HG03280 (cell line): ENCODE measurements around the gene TRABD.

Source experiments
- ATAC-seq: cut with Tn5 transposase; IDR thresholded peaks from one replicate; pipeline ENCODE4 v1.9.1; 2021; ENCODE audit warnings: mild to moderate bottlenecking, moderate library complexity; ENCODE audit not compliant: unreplicated experiment

Gene TRABD

GRCh38 chr22:50216684-50217520 lies 31.2 kb downstream of the TRABD start:
- ATAC-seq: no peak

GRCh38 chr22:50217543-50218152 lies 31.9 kb downstream of the TRABD start:
- ATAC-seq: no peak

- ATAC-seq: no peak
Measured at GRCh38 chr22:50218153-50218995, 32.7 kb downstream of the TRABD start.

- no peak for ATAC-seq
Measured at GRCh38 chr22:50218996-50219727, 33.4 kb downstream of the TRABD start.

GRCh38 chr22:50219800-50220602 lies 34.3 kb downstream of the TRABD start:
- ATAC-seq: no peak

- no peak for ATAC-seq
Measured at GRCh38 chr22:50220603-50221409, 35.1 kb downstream of the TRABD start.

- ATAC-seq: no peak
Measured at GRCh38 chr22:50221410-50222300, 35.9 kb downstream of the TRABD start.

- no peak for ATAC-seq
Measured at GRCh38 chr22:50222508-50222907, 36.8 kb downstream of the TRABD start.

GRCh38 chr22:50224071-50224470 lies 38.4 kb downstream of the TRABD start:
- no peak for ATAC-seq

- ATAC-seq: no peak
Measured at GRCh38 chr22:50225200-50225969, 39.7 kb downstream of the TRABD start.

GRCh38 chr22:50226063-50226874 lies 40.6 kb downstream of the TRABD start:
- no peak for ATAC-seq

- ATAC-seq: no peak
Measured at GRCh38 chr22:50226875-50227165, 41.1 kb downstream of the TRABD start.

- no peak for ATAC-seq
Measured at GRCh38 chr22:50227579-50228215, 42.0 kb downstream of the TRABD start.

- ATAC-seq: no peak
Measured at GRCh38 chr22:50228366-50228765, 42.7 kb downstream of the TRABD start.

- no peak for ATAC-seq
Measured at GRCh38 chr22:50229370-50229769, 43.7 kb downstream of the TRABD start.

- ATAC-seq: no peak
Measured at GRCh38 chr22:50232481-50233151, 46.9 kb downstream of the TRABD start.
